SIG-M5 (cell line): Measurements from ENCODE around the gene SNRK.

Source experiments
- DNase-seq: peaks from one replicate; lab custom pipeline; 2025; lab: John Stamatoyannopoulos, UW

SNRK gene

DNA sequence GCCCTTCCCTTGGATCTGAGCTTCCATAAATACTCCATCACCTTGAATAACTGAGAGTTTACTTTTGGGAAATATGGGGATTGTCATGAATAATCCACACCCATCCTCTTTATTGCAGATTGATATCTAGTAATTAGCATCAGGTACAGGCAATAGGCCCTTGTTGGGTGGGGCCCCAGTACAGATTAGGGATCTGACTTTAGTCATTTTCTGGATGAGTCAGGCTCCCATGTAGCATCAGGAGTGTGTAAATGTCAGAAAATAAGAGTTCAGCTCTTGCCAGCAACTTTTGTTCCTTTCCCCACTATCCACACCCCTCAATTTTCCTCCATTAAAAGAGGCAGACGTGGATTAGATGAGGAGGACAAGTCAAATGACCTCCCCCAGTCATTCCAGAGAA, 17.7 kb upstream of the SNRK start:
- DNase-seq = no peak

GRCh38 chr3:43270078-43270477, 16.3 kb upstream of the SNRK start:
- DNase-seq = no peak

DNA sequence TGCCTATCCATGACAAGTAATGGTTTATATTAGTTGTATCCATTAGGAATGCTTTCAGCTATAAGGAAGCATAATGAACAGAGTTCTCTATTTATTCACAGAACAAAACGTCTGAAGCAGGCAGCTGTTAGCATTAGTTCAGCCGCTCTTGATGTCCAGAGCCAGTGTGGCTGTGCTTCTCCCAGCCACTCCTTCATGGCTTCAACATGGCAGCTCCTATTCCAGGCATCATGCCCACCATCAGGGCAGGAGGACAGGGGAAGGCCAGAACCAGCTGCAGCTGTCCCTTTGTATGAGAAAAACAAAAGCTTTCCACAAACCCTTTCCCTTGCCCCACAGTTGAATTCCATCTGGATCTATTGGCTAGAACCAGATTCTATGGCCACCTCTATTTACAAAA, 12.9 kb upstream of the SNRK start:
- no peak for DNase-seq

DNA sequence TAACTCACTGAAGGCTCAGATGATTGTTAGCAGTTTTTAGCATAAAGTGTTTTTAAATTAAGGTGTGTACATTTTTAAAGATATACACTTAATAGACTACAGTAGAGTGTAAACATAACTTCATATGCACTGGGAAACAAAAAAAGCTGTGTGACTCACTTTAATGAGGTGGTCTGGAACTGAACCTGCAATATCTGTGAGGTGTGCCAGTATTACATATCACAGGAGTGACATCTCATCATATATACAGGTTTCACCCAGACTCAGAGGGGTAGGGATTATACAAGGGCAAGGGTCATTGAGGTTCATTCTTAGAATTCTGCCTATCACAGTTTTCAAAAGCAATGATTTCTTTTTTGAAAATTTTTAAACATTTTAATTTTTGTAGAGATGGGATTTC, 7.3 kb upstream of the SNRK start:
- DNase-seq = no peak

GRCh38 chr3:43279532-43279931, 6.8 kb upstream of the SNRK start:
- DNase-seq = no peak

DNA sequence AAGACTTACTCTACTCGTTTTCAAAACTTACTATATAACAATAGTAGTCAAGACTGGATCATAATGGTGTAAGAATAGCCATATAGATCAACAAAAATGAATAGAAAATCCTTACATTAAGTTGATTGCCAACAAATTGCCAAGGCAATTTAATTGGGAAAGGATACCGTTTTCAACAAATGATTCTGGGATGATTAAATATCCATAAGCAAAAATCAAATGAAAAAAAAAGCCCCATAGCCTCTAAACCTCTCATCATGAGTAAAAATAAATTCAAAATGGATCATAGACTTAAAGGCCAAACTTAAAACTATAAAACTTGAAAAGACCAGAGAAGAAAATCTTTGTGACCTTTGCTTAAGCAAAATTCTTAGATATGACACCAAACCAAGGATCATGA, 5.3 kb upstream of the SNRK start:
- DNase-seq = no peak

GRCh38 chr3:43284171-43284570, 2.2 kb upstream of the SNRK start:
- DNase-seq = no peak

DNA sequence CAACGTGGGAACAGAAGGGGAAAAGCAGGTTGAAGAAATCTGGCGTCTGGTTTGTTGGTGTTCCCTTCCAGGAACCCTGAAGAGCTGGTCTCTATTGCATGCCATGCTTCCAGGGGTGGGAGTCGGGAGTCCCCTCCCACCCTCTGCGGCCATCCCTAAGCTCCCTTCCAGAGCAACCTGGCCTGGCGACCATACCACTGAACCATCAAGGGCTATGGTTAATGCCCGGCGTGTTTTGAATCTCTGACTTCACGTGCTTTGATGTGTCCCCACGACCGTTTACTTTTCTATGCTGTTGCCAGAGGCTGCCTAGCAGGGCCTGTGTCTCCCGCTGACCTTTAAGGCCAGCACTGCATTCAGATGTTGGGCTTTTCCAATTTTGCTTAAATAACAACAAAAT, 696 bp upstream of the SNRK start:
- no peak for DNase-seq

DNA sequence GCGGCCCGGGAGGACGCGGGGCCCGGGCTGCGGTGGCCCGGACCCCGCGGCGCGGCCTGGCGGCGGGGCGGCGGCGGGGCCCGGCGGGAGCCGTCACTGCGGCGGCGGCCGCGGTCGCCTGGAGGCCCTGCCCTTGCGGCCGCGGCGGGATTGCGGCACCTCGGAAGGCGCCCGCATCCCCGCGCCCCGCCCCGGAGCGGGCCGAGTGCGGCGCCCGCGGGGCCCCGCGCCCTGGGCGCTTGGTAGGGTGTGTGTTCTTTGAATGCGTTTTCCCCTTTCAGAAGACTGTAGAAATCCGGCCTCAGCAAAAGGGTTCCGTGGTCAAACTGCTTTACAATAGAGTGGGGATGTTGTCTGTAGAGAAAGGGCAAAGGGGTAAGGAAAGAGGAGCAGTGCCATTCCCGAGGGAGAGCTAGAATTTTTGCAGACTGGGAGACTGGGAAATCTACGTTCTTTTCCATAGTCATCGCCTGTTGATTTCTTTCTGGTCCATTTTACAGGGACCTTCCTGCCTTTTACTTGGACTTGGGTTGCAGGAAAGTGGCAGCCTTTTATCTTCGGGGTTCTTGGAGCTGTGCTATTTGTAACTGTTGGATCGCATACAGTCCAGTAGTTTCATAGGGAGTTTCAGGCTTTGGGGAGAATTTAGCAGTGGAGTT, 630 bp downstream of the SNRK start:
- DNase-seq = no peak

DNA sequence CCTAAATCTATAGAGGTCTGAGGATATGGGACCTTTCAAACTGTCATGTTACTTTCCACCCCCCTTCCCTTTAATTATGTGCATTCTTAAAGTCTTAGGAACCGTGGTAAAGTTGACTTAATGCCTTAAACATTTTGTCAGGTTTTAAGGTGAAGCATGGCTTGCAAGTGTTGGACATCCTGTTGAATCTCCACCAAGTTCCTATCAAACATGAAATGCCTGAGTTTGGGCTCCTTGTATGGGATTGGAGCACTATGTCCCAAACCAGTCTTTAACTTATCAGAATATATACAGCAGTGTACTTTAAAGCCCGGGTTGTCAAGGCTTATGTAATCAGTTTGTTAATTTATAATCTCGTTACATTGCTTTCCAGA, 1.1 kb downstream of the SNRK start:
- DNase-seq = no peak

DNA sequence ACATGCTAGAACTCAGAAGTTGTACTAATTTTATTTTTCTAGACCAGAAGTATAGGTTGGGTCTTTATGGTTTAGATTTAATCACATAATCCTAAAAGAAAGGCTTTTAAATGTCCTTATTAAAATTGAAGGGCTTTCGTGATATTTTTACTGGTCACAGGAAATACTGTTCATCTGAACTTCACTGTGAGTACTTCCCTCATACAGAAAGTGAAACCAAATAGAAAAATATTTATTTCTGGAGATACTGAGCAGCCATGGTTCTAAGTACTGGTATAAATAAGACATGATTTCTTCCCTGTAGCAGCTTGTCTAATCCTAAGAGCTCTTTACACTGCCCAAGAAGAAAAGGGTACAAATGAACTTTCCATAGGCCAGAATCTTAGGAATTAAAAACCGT, 2.0 kb downstream of the SNRK start:
- DNase-seq = peak; percentile 9

GRCh38 chr3:43288850-43289249, 2.5 kb downstream of the SNRK start:
- no peak for DNase-seq

DNA sequence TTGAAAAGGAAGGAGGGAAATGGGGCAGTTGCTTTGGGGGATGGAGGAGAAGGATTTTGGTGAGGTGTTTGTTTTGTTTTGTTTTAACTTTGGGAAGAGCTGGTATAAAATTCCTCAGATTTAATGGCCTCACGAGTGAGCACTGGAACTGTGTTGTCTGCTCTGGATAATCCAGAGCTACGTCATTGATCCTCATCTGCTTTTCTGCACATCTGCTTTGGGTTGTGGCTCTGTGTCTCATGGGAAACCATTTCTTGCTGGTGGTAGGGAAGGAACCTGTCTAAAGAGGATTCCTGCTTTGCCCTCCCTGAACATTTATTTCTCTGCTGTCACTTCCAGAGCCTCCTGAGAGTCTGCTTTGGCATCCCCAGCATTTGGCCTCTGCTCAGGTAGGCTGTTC, 3.1 kb downstream of the SNRK start:
- DNase-seq = no peak

GRCh38 chr3:43289841-43290470, 3.6 kb downstream of the SNRK start:
- DNase-seq = no peak

DNA sequence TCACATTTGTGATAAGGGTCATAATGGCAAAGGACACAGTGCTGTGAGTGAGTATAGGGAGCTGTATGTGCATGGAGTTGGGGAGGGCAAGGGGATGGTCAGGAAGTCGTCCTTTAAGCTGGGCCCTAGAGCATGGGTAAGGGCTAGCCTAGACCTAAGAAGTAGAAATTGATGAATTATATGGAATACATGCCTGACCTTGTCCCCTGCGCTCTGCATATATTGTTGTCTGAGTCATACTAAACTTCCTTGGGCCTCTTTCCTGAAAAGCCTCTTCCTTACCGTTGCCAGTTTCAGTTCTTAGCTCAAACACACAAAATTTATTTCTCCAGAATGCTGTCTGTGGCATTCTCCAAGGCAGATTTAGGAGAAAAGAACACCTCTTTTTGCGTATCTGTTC, 4.6 kb downstream of the SNRK start:
- no peak for DNase-seq

- DNase-seq = no peak
Observed at GRCh38 chr3:43291546-43291945, 5.2 kb downstream of the SNRK start.

DNA sequence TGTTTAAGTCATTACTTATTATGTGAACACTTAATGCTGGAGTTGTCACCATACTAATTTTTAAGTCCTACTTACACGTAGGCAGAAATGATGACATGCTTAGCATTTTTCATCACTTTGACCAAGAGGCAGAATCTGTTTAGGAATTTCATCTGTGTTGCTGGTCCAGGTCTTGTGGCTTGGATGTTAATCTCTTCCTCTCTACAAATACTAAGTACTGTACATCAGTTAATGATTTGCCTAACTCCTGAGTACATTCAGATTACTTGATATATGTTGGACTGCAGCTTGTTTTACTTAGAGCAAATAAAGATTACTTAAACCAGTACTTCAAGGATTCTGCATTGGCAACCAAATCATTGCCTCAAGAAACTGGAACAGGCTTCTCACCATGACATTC, 8.6 kb downstream of the SNRK start:
- no peak for DNase-seq

GRCh38 chr3:43296565-43296964, 10.2 kb downstream of the SNRK start:
- DNase-seq = peak; percentile 68

DNA sequence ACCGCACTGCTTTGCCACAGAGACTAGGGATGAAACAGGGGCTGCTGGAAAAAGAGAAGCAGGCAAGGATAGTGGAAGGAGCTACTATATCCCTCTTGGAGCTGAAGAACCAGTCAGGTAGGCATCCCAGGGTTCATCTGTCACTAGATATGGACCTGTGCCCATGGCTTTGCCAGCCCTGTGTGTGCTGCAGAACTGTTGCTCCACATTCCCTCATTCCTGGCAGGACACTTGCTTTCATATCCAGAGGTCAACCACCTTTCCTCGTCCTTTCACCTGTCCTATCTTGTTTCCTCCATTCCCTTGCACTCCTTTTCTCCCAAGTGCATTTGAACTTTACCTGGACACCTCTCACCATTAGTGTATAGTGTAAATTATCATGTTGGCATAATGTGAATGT, 12.0 kb downstream of the SNRK start:
- DNase-seq = no peak

DNA sequence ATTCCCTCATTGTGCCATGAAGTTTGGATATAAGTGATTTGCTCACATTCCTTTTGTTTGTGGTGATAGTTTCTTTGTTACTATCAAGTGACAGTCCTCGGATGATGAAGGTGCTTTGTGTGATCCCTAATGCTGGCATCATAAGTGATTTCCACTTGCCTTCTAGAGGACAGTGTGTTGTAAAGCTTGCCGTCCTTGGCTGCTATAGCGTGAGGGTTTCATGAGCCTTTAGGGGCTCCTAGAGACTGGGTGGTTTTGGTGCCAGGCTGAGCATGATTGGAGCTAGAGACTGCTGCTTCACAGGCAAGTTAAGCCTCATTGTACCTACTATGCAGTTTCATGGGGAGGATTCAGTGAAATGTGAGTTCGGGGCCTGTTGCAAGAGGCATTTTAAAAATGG, 12.4 kb downstream of the SNRK start:
- DNase-seq = no peak

DNA sequence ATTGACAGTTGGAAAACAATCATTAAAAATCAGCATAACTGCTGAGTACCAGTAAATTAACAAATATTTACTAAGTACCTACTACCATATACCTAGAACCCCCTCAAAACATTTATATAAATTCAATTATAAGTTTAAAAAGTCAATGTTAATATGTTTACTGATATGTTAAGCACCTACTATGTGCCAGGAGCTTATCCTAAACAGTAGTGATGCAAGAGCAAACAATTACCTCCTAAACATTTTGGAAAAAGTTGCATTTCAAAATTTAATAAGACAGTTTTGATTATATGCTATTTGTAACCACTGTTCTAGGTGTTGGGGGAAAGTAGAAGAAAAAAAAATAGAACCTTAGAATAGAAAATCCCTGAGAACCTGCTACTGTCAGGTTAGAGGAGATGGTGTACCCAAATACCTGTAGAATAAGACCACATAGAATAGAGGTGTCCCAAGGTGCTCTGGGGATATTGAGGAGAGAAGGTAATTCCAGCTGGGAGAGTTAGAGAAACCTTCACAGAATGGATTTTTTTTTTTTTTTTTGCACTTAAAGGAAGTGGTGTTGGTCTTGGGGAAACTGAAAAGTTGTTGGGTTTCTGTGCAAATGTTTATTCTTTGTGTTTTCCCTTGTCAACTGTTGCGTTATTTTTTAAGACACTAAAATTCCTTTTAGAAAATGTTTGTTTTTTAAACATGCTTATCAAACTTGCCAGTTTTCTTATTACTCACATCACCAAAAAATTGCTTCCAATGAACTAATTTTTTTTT, 16.0 kb downstream of the SNRK start:
- no peak for DNase-seq

DNA sequence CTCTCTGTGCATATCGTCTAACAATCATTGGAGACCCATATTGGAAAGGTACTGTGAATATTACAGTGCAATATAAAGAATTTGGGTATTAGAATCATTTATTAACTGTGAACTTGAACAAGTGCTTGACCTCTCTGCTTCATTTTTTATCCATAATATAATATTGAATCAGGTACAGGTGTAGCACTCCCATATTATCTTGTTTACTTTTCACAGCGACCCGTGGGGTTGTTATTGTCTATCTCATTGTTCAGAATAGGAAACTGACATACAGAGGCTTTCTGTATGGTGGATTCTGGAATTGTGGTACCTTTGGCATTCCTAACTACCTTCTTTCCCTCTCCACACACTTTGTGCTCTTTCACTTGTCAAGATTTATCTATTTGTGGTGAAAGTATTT, 17.8 kb downstream of the SNRK start:
- no peak for DNase-seq

DNA sequence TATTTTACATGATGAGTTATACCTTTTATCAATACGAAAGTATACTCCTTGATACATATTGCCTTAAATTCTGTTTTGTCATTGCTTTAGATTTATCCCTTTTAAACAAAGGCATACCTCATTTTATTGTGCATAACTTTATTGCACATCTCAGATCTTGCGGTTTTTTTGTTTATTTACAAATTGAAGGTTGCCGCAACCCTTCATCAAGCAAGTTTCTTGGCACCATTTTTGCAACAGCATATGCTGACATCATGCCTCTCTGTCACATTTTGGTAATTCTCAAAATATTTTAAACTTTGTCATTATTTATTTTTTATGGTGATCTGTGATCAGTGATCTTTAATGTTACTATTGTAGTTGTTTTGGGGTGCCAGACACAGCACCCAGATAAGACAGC, 20.9 kb downstream of the SNRK start:
- DNase-seq = no peak

DNA sequence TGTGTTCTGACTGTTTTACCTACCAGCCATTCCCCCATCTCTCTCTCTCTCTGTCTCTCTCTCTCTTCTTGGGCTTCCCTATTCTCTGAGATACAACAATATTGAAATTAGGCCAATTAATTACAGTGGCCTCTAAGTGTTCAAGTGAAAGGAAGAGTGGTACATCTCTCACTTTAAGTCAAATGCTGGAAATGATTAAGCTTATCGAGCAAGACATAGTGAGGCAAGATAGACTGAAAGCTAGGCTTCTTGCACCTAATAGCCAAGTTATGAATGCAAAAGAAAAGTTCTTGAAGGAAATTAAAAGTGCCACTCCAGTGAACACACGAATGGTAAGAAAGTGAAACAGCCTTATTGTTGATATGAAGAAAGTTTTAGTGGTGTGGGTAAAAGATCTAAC, 21.3 kb downstream of the SNRK start:
- DNase-seq = no peak
